ENCODE measurements around the gene HNF4A. TPM values are rescaled to one million over a fixed set of nuclear protein-coding genes. Genes with fewer than 3 reads are reported as not detected.

The HNF4A gene
- polyA plus RNA-seq, 1 of the 3 experiments (the other 2 are of a cell fraction): not detected

GRCh38 chr20:44354979-44355497, 461 bp upstream of the HNF4A start:
- no peaks in the 10 kb centered on the region for H3F3A ChIP-seq (replicated peaks; ENCODE audit: insufficient read depth)
- no peaks in the 10 kb centered on the region for H3K79me2 ChIP-seq (ENCODE audit: insufficient read depth)
- no peaks in the 10 kb centered on the region for H3K9me3 ChIP-seq
- H4K20me1 ChIP-seq (ENCODE audit: insufficient read depth): no peaks in the 10 kb centered on the region
- H2AFZ ChIP-seq (ENCODE audit: low read depth): no peak overlapping the region
- 58% methylated on average over 6 of the region's 6 CpGs for WGBS (ENCODE audit: low lambda C conversion rate)
- H3K27me3 ChIP-seq (ENCODE audit: insufficient read depth): no peaks in the 10 kb centered on the region; the same call in 1 of the 2 replicates
- no peak overlapping the region for H3K9ac ChIP-seq
- no peak overlapping the region for H3K27ac ChIP-seq (ENCODE audit: low read depth in 2 of 2, low read length in 1 of 2)
- no peaks in the 10 kb centered on the region for H3K4me1 ChIP-seq (ENCODE audit: control insufficient read depth in 1 of 2, insufficient read depth in 2 of 2, low read depth in 1 of 2, low read length in 1 of 2)
- H3K9me2 ChIP-seq: no peaks in the 10 kb centered on the region
- POLR2A ChIA-PET: no interaction called here
- DNase-seq: no peak
- H3K4me2 ChIP-seq: no peak overlapping the region
- no peaks in the 10 kb centered on the region for H3K36me3 ChIP-seq (replicated peaks in 1 of 2; ENCODE audit: control insufficient read depth in 1 of 2, insufficient read depth in 2 of 2, low read length in 1 of 2)
- CTCF ChIA-PET: interaction anchor here (1.0 kb wide), 1 partner anchor 138 kb away, joined by 3 read pairs; no protein-coding TSS in a partner anchor
- no peak overlapping the region for H3K4me3 ChIP-seq (ENCODE audit: low read depth in 2 of 2, low read length in 1 of 2)
- no peak for TF ChIP-seq TCF12 (IDR thresholded peaks at IDR 0.05)
- no peak for TF ChIP-seq CTCF (IDR thresholded peaks at IDR 0.05)
- no peak for TF ChIP-seq EZH2phosphoT487 (IDR thresholded peaks at IDR 0.05; ENCODE audit: borderline replicate concordance, low read depth)

- DNase-seq: no peak
- ChIA-PET CTCF (no interaction called here), POLR2A (no interaction called here)
- Histone ChIP-seq H4K20me1 (ENCODE audit: insufficient read depth) (no peaks in the 10 kb centered on the region), H3K9me3 (no peaks in the 10 kb centered on the region), H3K27ac (ENCODE audit: low read depth in 2 of 2, low read length in 1 of 2) (no peak overlapping the region), H3K4me3 (ENCODE audit: low read depth in 2 of 2, low read length in 1 of 2) (no peak overlapping the region), H3K9ac (no peak overlapping the region), H3K27me3 (ENCODE audit: insufficient read depth) (peaks cover under 1% of the 10 kb centered on the region; the same call in 1 of the 2 replicates), H2AFZ (ENCODE audit: low read depth) (no peak overlapping the region), H3K4me2 (no peak overlapping the region), H3K36me3 (replicated peaks in 1 of 2; ENCODE audit: control insufficient read depth in 1 of 2, insufficient read depth in 2 of 2, low read length in 1 of 2) (no peaks in the 10 kb centered on the region), H3K4me1 (ENCODE audit: control insufficient read depth in 1 of 2, insufficient read depth in 2 of 2, low read depth in 1 of 2, low read length in 1 of 2) (no peaks in the 10 kb centered on the region), H3F3A (replicated peaks; ENCODE audit: insufficient read depth) (no peaks in the 10 kb centered on the region), H3K9me2 (no peaks in the 10 kb centered on the region), H3K79me2 (ENCODE audit: insufficient read depth) (no peaks in the 10 kb centered on the region)
- 71% methylated on average over 14 of the region's 14 CpGs for WGBS (ENCODE audit: low lambda C conversion rate)
- TF ChIP-seq SIN3A (IDR thresholded peaks at IDR 0.05; ENCODE audit: borderline replicate concordance, low read depth, low read length) (no peak), EP300 (IDR thresholded peaks at IDR 0.05; ENCODE audit: borderline replicate concordance in 1 of 2, low read depth in 1 of 2, low read length in 1 of 2) (no peak), USF2 (IDR thresholded peaks at IDR 0.05; ENCODE audit: borderline replicate concordance, low read depth, low read length) (no peak), TCF12 (IDR thresholded peaks at IDR 0.05) (no peak), IRF3 (IDR thresholded peaks at IDR 0.05; ENCODE audit: low read depth, low read length) (no peak), TEAD4 (IDR thresholded peaks at IDR 0.05; ENCODE audit: borderline replicate concordance, insufficient read depth) (no peak), MEF2A (IDR thresholded peaks at IDR 0.05; ENCODE audit: borderline replicate concordance, low read depth) (no peak), RCOR1 (IDR thresholded peaks at IDR 0.05; ENCODE audit: low read length) (no peak), GATA2 (CRISPR knock-in tag; IDR thresholded peaks at IDR 0.05) (no peak)
Observed at GRCh38 chr20:44356353-44356723, 839 bp downstream of the HNF4A start.
